Liver (tissue), 3 donors: ENCODE measurements around the gene GPC3.

Experiments
- FOXA1 ChIP-seq: IDR thresholded peaks from 2 replicates; pipeline ENCODE4 v1.6.1; 2016; ENCODE audit warnings: antibody characterized with exemption
- JUND ChIP-seq, 2 donors: IDR thresholded peaks; 2 replicates each; pipeline ENCODE4 v1.6.1; 2016; ENCODE audit warnings: antibody characterized with exemption in 2 of 2
- RXRA ChIP-seq, 2 donors: IDR thresholded peaks; 2 replicates each; pipeline ENCODE4 v1.6.1; 2017 to 2018; ENCODE audit warnings: antibody characterized with exemption in 2 of 2, mild to moderate bottlenecking in 1 of 2
- TAF1 ChIP-seq: conservative IDR thresholded peaks from 2 replicates; pipeline ENCODE4 v1.6.1; 2016; ENCODE audit warnings: antibody characterized with exemption, mild to moderate bottlenecking
- YY1 ChIP-seq: IDR thresholded peaks from 2 replicates; pipeline ENCODE4 v1.6.1; 2016; ENCODE audit warnings: antibody characterized with exemption, mild to moderate bottlenecking
- TF ChIP-seq, protein P1 (sequence below): fragments of 150-350 bp; IDR thresholded peaks from 2 replicates; pipeline ENCODE4 v1.5.1; 2017; ENCODE audit warnings: improper control_type of control experiment, low read depth, low read length; ENCODE audit not compliant: missing input control
- TF ChIP-seq, protein P2 (sequence below): IDR thresholded peaks from 2 replicates; pipeline ENCODE4 v1.6.1; 2016; ENCODE audit warnings: antibody characterized with exemption
- TF ChIP-seq, protein P3 (sequence below): IDR thresholded peaks from 2 replicates; pipeline ENCODE4 v1.6.1; 2016; ENCODE audit warnings: antibody characterized with exemption
- donor health status: healthy.
- donor health status: healthy.

DNA sequence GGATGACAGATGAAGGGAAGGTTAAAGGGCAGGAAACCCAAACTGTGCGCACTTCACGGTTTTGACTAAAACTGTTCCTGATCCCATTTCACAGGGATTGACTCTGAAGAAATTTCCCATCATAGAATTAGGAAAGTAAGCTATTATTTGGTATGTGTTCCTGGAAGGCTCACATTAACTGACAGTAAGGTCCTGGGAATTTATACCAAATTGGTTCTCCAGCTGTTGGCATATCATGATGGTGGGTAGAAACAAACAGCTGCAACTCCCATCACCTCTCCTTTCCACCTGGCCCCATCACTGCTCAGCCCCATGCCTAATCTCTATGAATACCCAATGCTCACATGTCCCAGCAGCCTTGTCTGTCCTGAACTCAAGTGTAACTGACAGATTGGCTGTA is 121.2 kb downstream of the GPC3 start:
- TF ChIP-seq, protein P1, sequence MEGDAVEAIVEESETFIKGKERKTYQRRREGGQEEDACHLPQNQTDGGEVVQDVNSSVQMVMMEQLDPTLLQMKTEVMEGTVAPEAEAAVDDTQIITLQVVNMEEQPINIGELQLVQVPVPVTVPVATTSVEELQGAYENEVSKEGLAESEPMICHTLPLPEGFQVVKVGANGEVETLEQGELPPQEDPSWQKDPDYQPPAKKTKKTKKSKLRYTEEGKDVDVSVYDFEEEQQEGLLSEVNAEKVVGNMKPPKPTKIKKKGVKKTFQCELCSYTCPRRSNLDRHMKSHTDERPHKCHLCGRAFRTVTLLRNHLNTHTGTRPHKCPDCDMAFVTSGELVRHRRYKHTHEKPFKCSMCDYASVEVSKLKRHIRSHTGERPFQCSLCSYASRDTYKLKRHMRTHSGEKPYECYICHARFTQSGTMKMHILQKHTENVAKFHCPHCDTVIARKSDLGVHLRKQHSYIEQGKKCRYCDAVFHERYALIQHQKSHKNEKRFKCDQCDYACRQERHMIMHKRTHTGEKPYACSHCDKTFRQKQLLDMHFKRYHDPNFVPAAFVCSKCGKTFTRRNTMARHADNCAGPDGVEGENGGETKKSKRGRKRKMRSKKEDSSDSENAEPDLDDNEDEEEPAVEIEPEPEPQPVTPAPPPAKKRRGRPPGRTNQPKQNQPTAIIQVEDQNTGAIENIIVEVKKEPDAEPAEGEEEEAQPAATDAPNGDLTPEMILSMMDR: no peak
- TF ChIP-seq, protein P2, sequence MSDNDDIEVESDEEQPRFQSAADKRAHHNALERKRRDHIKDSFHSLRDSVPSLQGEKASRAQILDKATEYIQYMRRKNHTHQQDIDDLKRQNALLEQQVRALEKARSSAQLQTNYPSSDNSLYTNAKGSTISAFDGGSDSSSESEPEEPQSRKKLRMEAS: no peak
- TF ChIP-seq TAF1 (no peak), FOXA1 (no peak), JUND (IDR thresholded peaks at IDR 0.05) (no peak), RXRA (IDR thresholded peaks at IDR 0.05) (no peak), YY1 (no peak)
- TF ChIP-seq, protein P3, sequence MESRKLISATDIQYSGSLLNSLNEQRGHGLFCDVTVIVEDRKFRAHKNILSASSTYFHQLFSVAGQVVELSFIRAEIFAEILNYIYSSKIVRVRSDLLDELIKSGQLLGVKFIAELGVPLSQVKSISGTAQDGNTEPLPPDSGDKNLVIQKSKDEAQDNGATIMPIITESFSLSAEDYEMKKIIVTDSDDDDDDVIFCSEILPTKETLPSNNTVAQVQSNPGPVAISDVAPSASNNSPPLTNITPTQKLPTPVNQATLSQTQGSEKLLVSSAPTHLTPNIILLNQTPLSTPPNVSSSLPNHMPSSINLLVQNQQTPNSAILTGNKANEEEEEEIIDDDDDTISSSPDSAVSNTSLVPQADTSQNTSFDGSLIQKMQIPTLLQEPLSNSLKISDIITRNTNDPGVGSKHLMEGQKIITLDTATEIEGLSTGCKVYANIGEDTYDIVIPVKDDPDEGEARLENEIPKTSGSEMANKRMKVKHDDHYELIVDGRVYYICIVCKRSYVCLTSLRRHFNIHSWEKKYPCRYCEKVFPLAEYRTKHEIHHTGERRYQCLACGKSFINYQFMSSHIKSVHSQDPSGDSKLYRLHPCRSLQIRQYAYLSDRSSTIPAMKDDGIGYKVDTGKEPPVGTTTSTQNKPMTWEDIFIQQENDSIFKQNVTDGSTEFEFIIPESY: no peak
